OCI-LY7 (cell line): ENCODE measurements around the gene TNK1. TPM values are rescaled to one million over a fixed set of nuclear protein-coding genes. Genes with fewer than 3 reads are reported as not detected.

Experiments used
- BruUV-seq: library from RNA; stranded (reverse); fragments of 400-500 nt; replicated peaks from 2 replicates; lab custom pipeline; 2021; lab: Mats Ljungman, UMichigan
- CTCF ChIA-PET: fragments of 300-600 bp; sonication (Branson Sonifier 250); formaldehyde crosslinking; loops from one replicate; lab custom pipeline; 2022; ENCODE audit warnings: antibody characterized with exemption; ENCODE audit not compliant: unreplicated experiment; lab: Charles Lee
- POLR2A ChIA-PET: fragments of 300-600 bp; sonication (Branson Sonifier 250); formaldehyde crosslinking; loops from one replicate; lab custom pipeline; 2022; ENCODE audit warnings: antibody characterized with exemption; lab: Charles Lee
- DNase-seq: peaks from one replicate; pipeline ENCODE4 v3.0.0-alpha.2; 2015; ENCODE audit warnings: low spot score
- H2AFZ ChIP-seq: fragments of 200-600 bp; sonication (generic), shearing (Covaris generic); 2 replicates; pipeline ENCODE4 v1.6.1; 2014; ENCODE audit warnings: mild to moderate bottlenecking, antibody characterized with exemption, low read length, moderate library complexity
- H3K27ac ChIP-seq: fragments of 200-600 bp; sonication (generic); 2 replicates; pipeline ENCODE4 v1.5.1; 2014; ENCODE audit warnings: mixed run types, low read depth, mild to moderate bottlenecking, moderate library complexity, low read length, inconsistent platforms; ENCODE audit not compliant: poor library complexity, severe bottlenecking
- H3K36me3 ChIP-seq: fragments of 200-600 bp; sonication (generic); 2 replicates; pipeline ENCODE4 v1.6.1; 2014; ENCODE audit warnings: mild to moderate bottlenecking, antibody characterized with exemption, low read length, moderate library complexity, mixed read lengths; ENCODE audit not compliant: insufficient read depth
- H3K4me1 ChIP-seq: fragments of 200-600 bp; sonication (generic); 2 replicates; pipeline ENCODE4 v1.5.1; 2014; ENCODE audit warnings: mild to moderate bottlenecking, low read length; ENCODE audit not compliant: insufficient read depth, poor library complexity, severe bottlenecking
- H3K4me2 ChIP-seq: fragments of 200-600 bp; sonication (generic); 2 replicates; pipeline ENCODE4 v1.6.1; 2014; ENCODE audit warnings: mild to moderate bottlenecking, low read length
- H3K4me3 ChIP-seq: fragments of 200-600 bp; sonication (generic); 2 replicates; pipeline ENCODE4 v1.5.1; 2014; ENCODE audit warnings: mild to moderate bottlenecking, low read depth, low read length; ENCODE audit not compliant: poor library complexity, severe bottlenecking
- H3K79me2 ChIP-seq: fragments of 200-600 bp; sonication (generic); 2 replicates; pipeline ENCODE4 v1.6.1; 2016; ENCODE audit warnings: low read depth, mild to moderate bottlenecking, low read length, moderate library complexity, mixed read lengths; ENCODE audit not compliant: insufficient read depth
- H3K9me2 ChIP-seq: fragments of 200-600 bp; sonication (generic); 2 replicates; pipeline ENCODE4 v1.6.1; 2016; ENCODE audit warnings: mild to moderate bottlenecking, low read length, mixed read lengths; ENCODE audit not compliant: insufficient read depth
- H3K9me3 ChIP-seq: fragments of 200-600 bp; sonication (generic); 2 replicates; pipeline ENCODE4 v1.6.1; 2014; ENCODE audit warnings: mild to moderate bottlenecking, mixed run types, low read length, mixed read lengths
- H4K20me1 ChIP-seq: fragments of 200-600 bp; sonication (generic); 2 replicates; pipeline ENCODE4 v1.6.1; 2014; ENCODE audit warnings: mild to moderate bottlenecking, antibody characterized with exemption, low read length, moderate library complexity, mixed read lengths; ENCODE audit not compliant: insufficient read depth
- EZH2phosphoT487 ChIP-seq: fragments of 200-600 bp; sonication (generic); IDR thresholded peaks from 2 replicates; pipeline ENCODE4 v1.6.1; 2018; ENCODE audit warnings: low read depth, borderline replicate concordance, mild to moderate bottlenecking, mixed run types, antibody characterized with exemption, low read length, moderate library complexity, mixed read lengths
- intact Hi-C: fragments of 100-400 bp; cut with micrococcal nuclease; formaldehyde crosslinking; loops from one replicate; pipeline ENCODE4 v1.10.0; 2022; ENCODE audit not compliant: unreplicated experiment
- total RNA-seq, 2 experiments: library from RNA; depleted of rRNA in 1 of 2; stranded (reverse); fragments of >200 nt in 1 of 2; shearing (Covaris generic) in 1 of 2; gene quantifications; 2 replicates each; pipeline ENCODE4 v1.2.3, GENCODE V29; 2014 to 2022
- TF ChIP-seq, protein P1 (sequence below): fragments of 200-600 bp; sonication (generic); conservative IDR thresholded peaks from 2 replicates; pipeline ENCODE4 v1.5.1; 2014; ENCODE audit warnings: mild to moderate bottlenecking, antibody characterized with exemption, low read length, moderate library complexity, mixed read lengths

Gene TNK1
- total RNA-seq, 2 experiments from 2014 or later, result 5.0 to 6.4 TPM

DNA sequence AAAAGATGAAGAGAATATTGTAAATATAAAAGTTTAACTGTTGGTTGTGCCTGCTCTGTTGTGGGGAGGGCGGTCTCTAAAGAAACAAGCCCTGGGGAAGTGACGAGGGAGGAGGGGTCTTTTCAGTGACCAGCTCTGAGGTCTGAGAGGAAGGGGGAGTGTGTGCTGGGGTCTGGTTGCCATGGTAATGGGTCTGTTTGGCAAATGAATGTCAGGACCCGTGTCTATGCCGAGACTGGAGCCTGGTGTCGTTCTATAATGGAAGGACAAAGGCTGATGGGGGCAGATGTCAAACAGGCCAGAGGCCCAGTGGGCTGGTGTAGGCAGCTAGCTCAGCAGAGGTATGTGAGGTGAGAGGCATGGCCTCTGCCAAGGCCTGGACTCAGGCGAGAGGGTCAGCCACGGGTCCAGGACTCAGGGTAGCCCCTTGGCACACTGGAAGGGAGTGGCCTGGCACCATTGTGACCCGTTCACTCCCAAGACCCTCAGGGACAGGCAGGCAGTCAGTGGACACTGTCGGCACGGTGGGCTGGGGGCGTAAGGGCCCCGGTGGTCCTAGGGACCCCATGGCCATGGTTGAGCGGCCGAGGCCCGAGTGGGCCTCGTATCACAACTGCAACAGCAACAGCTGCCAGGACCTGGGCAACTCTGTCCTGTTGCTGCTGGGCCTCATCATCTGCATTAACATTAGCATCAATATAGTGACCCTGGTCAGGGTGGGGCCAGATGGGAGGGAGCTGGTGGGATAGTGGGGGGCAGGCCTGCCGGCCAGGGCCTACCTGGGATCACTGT, 39.1 kb downstream of the TNK1 start, which contains the start of gene SPEM1:
SPEM1 (plus strand) TSS at position 506 of the 792 bp plus-strand sequence; CDS start at position 567, 61 bp downstream.
- ChIA-PET CTCF (no interaction called here), POLR2A (interaction anchor here (1.0 kb wide), 1 partner anchor 11 kb away, joined by 3 read pairs; no protein-coding TSS in a partner anchor)
- Histone ChIP-seq H3K4me1 (no peaks in the 10 kb centered on the region), H3K27ac (no peak within 1 kb of the TSS), H2AFZ (no peak within 1 kb of the TSS), H3K9me2 (no peaks in the 10 kb centered on the region), H3K4me2 (no peak within 1 kb of the TSS), H3K4me3 (no peak within 1 kb of the TSS), H4K20me1 (no peaks in the 10 kb centered on the region), H3K79me2 (no peaks in the 10 kb centered on the region), H3K36me3 (no peaks in the 10 kb centered on the region), H3K9me3 (no peaks in the 10 kb centered on the region)
- BruUV-seq, result no TSS peak
- no peak for TF ChIP-seq EZH2phosphoT487
- TF ChIP-seq, protein P1, sequence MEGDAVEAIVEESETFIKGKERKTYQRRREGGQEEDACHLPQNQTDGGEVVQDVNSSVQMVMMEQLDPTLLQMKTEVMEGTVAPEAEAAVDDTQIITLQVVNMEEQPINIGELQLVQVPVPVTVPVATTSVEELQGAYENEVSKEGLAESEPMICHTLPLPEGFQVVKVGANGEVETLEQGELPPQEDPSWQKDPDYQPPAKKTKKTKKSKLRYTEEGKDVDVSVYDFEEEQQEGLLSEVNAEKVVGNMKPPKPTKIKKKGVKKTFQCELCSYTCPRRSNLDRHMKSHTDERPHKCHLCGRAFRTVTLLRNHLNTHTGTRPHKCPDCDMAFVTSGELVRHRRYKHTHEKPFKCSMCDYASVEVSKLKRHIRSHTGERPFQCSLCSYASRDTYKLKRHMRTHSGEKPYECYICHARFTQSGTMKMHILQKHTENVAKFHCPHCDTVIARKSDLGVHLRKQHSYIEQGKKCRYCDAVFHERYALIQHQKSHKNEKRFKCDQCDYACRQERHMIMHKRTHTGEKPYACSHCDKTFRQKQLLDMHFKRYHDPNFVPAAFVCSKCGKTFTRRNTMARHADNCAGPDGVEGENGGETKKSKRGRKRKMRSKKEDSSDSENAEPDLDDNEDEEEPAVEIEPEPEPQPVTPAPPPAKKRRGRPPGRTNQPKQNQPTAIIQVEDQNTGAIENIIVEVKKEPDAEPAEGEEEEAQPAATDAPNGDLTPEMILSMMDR, result no peak
- intact Hi-C loops, result no loop called here
- no peak for DNase-seq

DNA sequence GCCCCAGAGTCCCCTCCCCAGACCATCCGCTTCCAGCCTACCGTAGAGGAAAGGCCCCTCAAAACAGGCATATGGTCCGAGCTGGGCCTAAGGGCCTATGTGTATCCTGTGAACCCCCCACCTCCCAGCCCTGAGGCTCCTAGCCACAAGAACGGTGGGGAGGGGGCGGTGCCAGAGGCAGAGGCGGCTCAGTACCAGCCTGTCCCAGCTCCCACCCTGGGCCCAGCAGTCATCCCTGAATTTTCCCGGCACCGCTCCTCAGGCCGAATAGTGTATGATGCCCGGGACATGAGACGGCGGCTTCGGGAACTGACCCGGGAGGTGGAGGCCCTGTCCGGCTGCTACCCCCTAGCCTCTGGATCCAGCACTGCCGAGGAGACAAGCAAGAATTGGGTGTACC, 40.3 kb downstream of the TNK1 start:
- H3K79me2 ChIP-seq, result no peaks in the 10 kb centered on the region
- no peak overlapping the region for H2AFZ ChIP-seq
- no TSS peak for BruUV-seq
- ChIA-PET POLR2A (no interaction called here), CTCF (no interaction called here)
- H3K9me2 ChIP-seq, result no peaks in the 10 kb centered on the region
- no peak overlapping the region for H3K27ac ChIP-seq
- no peaks in the 10 kb centered on the region for H3K9me3 ChIP-seq
- H3K4me1 ChIP-seq, result no peaks in the 10 kb centered on the region
- no peak overlapping the region for H3K4me3 ChIP-seq
- TF ChIP-seq, protein P1, result no peak
- TF ChIP-seq EZH2phosphoT487, result no peak
- no peak for DNase-seq
- H3K4me2 ChIP-seq, result no peak overlapping the region
- no peaks in the 10 kb centered on the region for H4K20me1 ChIP-seq
- intact Hi-C loops, result no loop called here
- no peaks in the 10 kb centered on the region for H3K36me3 ChIP-seq

DNA sequence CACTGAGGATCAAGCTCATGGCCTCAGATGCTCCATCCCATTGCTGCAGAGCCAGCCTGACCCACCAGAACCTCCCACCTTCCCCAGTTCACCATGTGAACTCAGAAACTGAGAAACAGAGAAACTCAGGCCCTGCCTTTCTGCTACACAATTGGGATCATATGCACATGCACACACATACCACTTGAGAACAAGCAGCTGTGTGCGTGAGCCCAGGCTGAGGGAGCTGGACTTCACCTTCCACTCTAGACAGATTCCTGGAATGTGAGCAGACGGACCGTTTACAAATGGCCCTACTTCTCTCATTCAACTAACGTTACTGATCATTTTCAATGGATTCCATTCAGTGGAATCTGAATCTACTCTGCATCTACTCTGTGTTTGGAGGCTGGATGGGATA, 42.8 kb downstream of the TNK1 start:
- Histone ChIP-seq H3K4me1 (no peaks in the 10 kb centered on the region), H4K20me1 (no peaks in the 10 kb centered on the region), H3K4me3 (no peak overlapping the region), H2AFZ (no peak overlapping the region), H3K27ac (no peak overlapping the region), H3K4me2 (no peak overlapping the region), H3K36me3 (no peaks in the 10 kb centered on the region), H3K79me2 (no peaks in the 10 kb centered on the region), H3K9me3 (no peaks in the 10 kb centered on the region), H3K9me2 (no peaks in the 10 kb centered on the region)
- DNase-seq, result no peak
- intact Hi-C loops, result no loop called here
- BruUV-seq, result no TSS peak
- ChIA-PET CTCF (interaction anchor here (0.5 kb wide), 1 partner anchor 291 kb away, joined by 3 read pairs; no protein-coding TSS in a partner anchor), POLR2A (interaction anchor here (0.7 to 0.8 kb wide), 2 partner anchors 75 to 129 kb away, joined by 4 to 6 read pairs; no protein-coding TSS in a partner anchor)
- TF ChIP-seq EZH2phosphoT487, result no peak
- TF ChIP-seq, protein P1, result no peak
